Astrocyte (in vitro differentiated cells and primary cell): Measurements from ENCODE around the gene TBXAS1.

ENCODE experiments used
- CTCF ChIP-seq: IDR thresholded peaks from 2 replicates; pipeline ENCODE4 v1.5.1; 2011; ENCODE audit warnings: low read depth, mild to moderate bottlenecking, inconsistent platforms, low read length, moderate library complexity; ENCODE audit not compliant: insufficient read depth
- EZH2 ChIP-seq: IDR thresholded peaks from 2 replicates; pipeline ENCODE4 v1.6.1; 2012; ENCODE audit warnings: mild to moderate bottlenecking, low read length, inconsistent platforms; ENCODE audit not compliant: insufficient read depth

- no peak for TF ChIP-seq CTCF
- no peak for TF ChIP-seq EZH2
Measured at GRCh38 chr7:139895141-139895829, 66.2 kb downstream of the TBXAS1 start.
